ENCODE measurements around the gene SHISAL1.

Gene SHISAL1

GRCh38 chr22:44312766-44313165 lies at the start of gene SHISAL1:
TSS of gene SHISAL1 (minus strand) at chr22:44312951. CDS start at chr22:44300945, 12,006 bp downstream.
- no peak for DNase-seq (ENCODE audit: low read depth, low spot score)

GRCh38 chr22:44361391-44362126 lies 48.8 kb upstream of the SHISAL1 start:
- no peak for DNase-seq (ENCODE audit: low read depth, low spot score)

DNA sequence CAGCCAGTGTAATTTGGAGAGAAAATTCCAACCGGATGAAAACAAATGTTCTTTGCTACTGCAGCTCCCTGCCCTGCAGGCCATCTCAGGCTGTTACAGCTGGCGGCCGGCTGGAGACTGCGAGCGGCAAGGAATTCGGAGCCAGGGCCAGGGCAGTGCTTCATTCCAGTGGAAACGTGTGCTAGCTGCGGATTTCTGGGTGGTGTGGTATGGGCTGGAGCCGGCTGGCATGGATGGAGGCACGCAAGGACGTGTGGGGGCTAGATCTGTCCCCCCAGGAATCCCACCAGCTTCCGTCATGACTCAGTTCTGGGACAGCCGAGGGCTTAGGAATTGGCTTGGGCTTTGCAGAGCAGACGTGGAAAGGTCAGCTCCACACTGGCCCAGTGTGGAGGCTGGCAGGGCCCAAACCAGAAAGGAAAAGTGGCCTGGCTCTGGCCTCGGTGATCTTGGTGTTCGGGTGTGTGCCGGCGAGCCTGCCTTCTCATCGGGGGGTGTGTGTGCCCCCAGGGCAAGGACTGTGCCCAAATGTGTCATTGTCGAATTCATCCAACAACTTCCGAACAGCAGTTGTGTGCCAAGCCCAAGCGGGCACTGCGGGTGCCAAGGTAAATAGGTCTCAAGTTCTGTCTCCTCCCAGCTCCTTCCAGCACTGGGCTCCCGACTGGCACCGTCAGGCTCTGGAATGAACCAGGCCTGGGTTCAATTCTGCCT lies 48.1 kb upstream of the SHISAL1 start:
- no peak for DNase-seq (ENCODE audit: low read depth, low spot score)

GRCh38 chr22:44360306-44360667 lies 47.5 kb upstream of the SHISAL1 start:
- no peak for DNase-seq (ENCODE audit: low read depth, low spot score)

DNA sequence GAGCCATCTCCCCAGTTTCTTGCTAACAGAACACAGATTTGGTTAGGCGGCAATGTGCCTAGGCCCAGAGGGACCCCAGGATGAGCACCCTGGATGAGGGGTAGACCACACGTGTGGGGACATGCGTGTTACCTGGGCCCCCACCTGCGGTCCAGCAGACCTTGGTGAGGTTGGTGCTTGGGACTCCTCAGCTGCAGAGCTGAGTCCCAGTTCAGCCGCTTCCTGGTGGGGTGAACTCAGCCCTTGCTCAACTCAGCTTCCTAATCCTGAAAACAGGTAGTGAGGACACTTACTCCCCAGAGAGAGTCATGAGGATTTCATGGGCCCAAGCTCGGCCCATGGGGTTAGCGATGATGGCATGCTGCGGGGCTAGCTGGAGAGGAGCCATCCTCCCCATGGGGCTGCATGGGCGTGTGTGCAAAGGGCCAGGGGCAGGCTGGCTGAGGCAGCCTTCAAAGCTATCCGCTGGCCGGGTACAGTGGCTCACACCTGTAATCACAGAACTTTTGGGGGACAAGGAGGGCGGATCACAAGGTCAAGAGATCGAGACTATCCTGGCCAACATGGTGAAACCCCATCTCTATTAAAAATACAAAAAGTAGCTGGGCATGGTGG lies 46.9 kb upstream of the SHISAL1 start:
- no peak for DNase-seq (ENCODE audit: low read depth, low spot score)

- DNase-seq (ENCODE audit: low read depth, low spot score): no peak
Measured at GRCh38 chr22:44358709-44359440, 46.1 kb upstream of the SHISAL1 start.

GRCh38 chr22:44357966-44358465 lies 45.3 kb upstream of the SHISAL1 start:
- no peak for DNase-seq (ENCODE audit: low read depth, low spot score)

- DNase-seq (ENCODE audit: low read depth, low spot score): no peak
Measured at GRCh38 chr22:44357296-44357965, 44.7 kb upstream of the SHISAL1 start.

GRCh38 chr22:44355716-44356070 lies 42.9 kb upstream of the SHISAL1 start:
- DNase-seq (ENCODE audit: low read depth, low spot score): no peak

GRCh38 chr22:44354288-44354687 lies 41.5 kb upstream of the SHISAL1 start:
- no peak for DNase-seq (ENCODE audit: low read depth, low spot score)

DNA sequence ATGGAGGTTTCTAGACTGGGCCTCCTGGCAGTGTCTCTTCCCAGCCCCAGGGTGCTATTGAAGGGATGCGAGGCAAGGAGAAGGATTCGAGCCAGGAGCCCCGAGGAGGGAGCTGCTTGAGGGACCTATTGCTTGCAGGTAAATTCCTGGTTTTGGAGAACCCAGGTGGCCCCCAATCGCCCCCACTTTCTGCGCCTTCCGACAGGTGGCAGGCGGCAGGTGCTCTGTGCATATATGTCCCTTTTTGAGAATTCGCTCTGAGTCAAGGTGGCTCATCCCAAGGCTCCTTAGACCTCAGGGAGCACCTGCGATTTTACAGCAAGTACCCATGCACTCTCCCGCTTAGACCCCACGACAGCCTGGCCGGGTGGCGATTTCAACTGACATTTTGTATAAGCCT lies 40.3 kb upstream of the SHISAL1 start:
- no peak for DNase-seq (ENCODE audit: low read depth, low spot score)

GRCh38 chr22:44352378-44353035 lies 39.8 kb upstream of the SHISAL1 start:
- DNase-seq (ENCODE audit: low read depth, low spot score): no peak

DNA sequence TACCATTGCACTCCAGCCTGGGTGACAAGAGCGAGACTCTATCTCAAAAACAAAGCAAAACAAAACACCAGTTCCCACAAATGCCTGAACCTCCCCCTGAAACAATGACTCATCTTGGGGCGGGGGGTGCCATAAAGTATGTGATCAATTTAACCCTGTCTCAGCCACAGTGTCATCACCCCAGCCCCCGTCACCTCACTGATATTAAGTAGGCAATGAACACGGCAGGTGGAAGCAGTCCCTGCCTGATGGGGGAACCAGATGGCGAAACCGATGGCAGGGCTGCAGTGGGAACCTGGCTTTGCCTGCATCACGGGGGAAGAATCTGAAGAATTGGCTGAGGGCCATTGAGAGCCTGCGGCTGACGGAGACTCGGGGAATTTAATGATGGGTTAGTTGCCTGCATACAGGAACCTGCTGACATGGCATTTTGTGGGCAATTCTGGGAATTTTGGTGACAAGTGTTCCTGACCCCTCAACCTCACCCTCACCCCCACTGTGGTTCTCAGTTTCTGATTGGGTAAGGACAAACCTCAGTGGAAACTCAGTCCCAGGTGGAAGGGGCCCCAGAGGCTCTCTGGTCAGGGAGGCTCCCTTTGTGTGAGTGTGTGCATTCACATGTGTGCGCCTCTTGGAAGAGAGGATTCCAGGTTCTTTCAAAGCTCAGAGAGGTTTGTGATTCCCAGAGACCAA lies 39.1 kb upstream of the SHISAL1 start:
- DNase-seq (ENCODE audit: low read depth, low spot score): no peak

- DNase-seq (ENCODE audit: low read depth, low spot score): no peak
Measured at GRCh38 chr22:44351037-44351436, 38.3 kb upstream of the SHISAL1 start.

DNA sequence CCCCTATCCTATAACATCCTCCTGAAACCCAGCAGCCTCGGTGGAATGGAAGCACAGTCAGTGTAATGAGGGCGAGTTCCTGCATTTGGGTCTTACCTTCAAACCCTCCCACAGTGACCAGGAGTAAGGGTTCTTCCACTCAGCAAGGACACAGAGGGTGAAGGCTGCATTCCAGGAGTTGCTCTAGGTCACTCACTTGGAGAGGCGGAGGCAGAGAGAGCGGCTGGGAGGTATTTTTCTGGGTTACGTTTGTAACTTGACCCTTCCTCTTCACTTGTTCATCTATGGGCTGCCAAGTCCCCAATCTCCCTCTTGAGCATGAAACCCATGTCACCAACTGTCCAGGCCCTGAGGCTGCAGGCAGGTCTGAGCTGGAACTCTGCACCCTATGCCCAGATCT lies 36.8 kb upstream of the SHISAL1 start:
- DNase-seq (ENCODE audit: low read depth, low spot score): no peak

DNA sequence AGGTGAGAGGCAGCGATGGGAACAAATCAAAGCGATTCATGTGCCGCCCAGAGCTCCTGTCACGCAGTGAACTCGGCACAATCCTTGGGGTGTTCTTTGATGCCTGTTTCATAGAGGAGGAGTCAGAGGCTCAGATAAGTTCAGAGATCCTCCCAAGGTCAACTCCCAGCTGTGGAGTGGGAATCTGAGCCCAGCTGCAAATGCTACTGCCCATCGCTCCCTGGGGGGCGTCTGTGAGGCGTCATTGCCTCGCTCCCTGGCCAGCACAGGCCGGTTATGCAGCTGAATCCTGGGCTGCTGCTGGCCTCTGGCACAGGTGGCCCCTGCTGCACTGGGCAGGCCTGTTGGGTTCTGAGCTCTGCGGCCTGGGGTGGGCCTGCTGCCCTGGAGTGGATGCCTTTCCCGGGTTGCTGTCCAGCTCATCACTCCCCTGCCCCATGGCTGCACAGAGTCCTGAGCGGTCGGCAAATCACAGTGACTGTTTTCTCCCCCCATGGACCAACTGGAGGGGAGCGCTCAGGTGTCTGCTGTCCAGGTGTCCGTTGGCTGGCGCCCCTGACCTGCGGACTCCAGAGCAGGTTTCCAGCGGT lies 36.3 kb upstream of the SHISAL1 start:
- no peak for DNase-seq (ENCODE audit: low read depth, low spot score)

DNA sequence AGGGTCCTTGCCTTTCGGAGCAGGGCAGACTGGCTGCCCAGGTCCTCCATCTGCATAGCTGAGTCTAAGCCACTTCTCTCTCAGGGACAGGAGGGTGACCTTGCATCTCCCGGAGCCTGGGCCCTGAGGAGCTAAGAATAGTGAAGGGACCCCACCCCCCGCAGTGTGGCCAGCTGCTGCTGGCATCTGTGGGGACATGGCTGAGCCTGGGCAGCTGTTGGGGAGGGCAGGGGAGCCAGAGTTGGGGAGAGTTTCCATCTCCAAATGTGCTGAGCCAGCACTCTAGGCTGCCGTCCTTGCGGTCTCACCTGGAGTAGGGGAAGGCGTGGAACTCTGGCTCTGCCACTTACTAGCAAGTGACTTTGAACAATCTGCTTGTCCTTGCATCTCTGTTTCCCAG lies 34.8 kb upstream of the SHISAL1 start:
- DNase-seq (ENCODE audit: low read depth, low spot score): no peak

GRCh38 chr22:44347080-44347479 lies 34.3 kb upstream of the SHISAL1 start:
- DNase-seq (ENCODE audit: low read depth, low spot score): no peak

DNA sequence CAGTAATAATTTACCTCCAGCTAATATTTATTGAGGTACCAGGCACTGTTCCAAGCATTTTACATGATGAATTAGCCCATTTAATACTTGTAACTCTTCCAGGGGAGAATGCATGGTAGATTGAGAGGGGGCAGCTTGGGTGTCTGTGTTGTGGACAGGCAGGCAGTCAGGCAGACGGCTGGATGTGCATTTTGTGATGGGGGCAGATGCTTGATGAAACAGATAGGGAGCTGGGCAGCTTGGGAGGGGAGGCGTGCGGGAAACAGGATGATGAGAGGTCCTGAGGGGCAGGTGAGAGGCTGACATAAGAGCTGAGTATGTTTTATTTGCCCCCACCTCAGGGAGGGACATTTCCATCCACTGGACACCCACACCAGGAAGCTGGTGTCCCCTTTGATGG lies 33.1 kb upstream of the SHISAL1 start:
- DNase-seq (ENCODE audit: low read depth, low spot score): no peak

- DNase-seq (ENCODE audit: low read depth, low spot score): no peak
Measured at GRCh38 chr22:44344407-44344806, 31.7 kb upstream of the SHISAL1 start.
